Stimulated activated CD4-positive, alpha-beta T cell treated with anti-CD3 and anti-CD28 coated beads, Interleukin-4, amount 100 ng/mL, for 48 hours (primary cell): ENCODE data around the gene FAM131B.
"Not testable (repeated sequence)": the region's sequence is repeated elsewhere in the genome, so short reads cannot be mapped to it uniquely, and the experiment has no call there.

Experiments used
- DNase-seq, 2 donors: peaks; one replicate each; pipeline ENCODE4 v3.0.0-alpha.2; 2020; ENCODE audit warnings: low read depth in 2 of 2

Gene FAM131B

GRCh38 chr7:143362131-143363015, at the start of gene FAM131B:
TSS of gene FAM131B (minus strand) at chr7:143362713. CDS start at chr7:143362603, 110 bp downstream.
- no peak for DNase-seq

GRCh38 chr7:143411976-143412708, 49.6 kb upstream of the FAM131B start:
- no peak for DNase-seq

DNA sequence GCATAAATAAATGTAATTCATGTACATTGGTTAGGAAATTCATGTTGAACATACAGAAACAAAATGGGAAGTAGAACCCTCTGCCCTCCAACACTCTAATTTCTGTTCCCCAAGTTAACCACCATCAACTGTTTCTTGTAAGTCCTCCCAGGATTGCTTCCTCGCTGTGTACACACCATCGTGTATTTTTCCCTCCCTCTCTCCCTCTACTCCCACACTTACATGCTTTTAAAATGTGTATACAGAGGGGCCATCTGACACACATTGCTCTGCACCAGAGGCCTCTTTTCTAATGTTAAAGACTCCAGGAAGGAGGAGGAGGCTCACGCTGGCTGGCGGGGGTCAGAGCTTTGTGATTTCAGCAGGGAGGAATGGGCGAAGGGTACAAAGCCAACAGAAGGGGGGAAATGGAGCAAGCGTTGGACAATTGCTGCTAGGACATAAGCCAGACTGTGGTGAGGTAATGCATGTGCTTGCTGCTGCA, 48.0 kb upstream of the FAM131B start:
- no peak for DNase-seq

- DNase-seq = no peak
Observed at GRCh38 chr7:143408686-143409561, 46.4 kb upstream of the FAM131B start, which contains the start of gene EPHA1. TSS of gene EPHA1 (minus strand) at chr7:143408856. CDS start at chr7:143408805, 51 bp downstream.

- no peak for DNase-seq
Observed at GRCh38 chr7:143408252-143408685, 45.8 kb upstream of the FAM131B start.

DNA sequence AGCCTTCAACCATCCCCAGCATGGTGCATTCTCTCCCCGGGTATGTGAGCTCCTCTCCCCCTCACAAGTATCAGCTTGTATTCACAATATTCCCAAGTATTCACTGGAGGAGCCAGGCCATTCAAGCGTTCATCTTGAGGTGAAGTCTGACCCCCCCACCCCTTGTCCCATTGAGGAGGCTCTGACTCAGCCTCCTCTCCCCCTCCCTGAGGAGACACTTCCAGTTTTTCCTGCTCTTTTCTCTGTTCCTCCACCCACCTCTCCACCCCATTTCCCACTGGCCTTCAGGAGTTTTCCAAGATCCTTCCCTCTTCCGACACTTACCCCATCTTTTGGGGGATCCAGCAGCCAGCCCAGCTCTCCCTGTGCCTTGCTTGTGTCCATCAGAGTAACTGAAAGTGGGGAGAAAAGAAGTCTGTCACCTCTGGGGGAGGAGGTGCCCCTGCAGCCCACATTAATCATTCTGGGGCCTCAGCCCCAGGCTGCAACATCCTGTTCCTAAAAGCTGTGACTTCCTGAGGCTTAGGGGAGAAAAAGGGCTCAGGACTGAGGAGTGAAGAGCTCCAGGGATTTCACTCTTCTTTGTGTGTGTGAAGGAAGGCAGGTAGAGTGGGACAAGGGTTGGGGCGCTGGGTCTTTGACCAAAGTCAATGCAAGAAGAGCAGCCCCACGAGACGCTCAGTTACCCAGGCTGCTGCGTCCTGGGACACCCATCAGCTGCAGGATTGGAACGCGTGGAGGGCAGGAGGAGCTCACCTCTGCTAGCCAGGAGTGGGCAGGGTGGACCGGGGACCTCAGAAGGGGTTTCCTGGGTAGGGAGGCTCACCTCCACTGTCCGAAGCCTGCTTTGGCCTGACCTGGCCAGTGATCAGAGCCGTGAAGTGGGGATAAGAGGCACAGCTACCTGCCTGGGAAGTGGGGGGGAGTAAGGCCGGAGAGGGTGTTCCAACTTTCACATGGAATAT, 45.1 kb upstream of the FAM131B start:
- no peak for DNase-seq

DNA sequence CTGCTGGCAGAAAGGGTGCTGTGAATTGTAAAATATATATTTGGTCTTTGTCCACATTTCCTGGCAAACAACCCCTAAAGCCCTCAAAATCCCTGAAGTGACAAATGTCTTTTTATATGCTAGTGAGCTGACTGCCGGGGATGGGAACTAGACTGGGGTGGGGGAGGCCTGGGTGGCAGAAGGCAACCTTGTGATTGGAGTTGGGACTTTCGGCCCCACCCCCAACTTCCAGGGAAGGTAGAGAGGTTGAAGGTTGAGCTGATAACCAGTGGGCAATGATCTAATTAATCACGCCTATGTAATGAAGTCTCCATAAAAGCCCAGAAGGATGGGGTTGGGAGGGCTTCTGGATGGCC, 43.5 kb upstream of the FAM131B start:
- no peak for DNase-seq

DNA sequence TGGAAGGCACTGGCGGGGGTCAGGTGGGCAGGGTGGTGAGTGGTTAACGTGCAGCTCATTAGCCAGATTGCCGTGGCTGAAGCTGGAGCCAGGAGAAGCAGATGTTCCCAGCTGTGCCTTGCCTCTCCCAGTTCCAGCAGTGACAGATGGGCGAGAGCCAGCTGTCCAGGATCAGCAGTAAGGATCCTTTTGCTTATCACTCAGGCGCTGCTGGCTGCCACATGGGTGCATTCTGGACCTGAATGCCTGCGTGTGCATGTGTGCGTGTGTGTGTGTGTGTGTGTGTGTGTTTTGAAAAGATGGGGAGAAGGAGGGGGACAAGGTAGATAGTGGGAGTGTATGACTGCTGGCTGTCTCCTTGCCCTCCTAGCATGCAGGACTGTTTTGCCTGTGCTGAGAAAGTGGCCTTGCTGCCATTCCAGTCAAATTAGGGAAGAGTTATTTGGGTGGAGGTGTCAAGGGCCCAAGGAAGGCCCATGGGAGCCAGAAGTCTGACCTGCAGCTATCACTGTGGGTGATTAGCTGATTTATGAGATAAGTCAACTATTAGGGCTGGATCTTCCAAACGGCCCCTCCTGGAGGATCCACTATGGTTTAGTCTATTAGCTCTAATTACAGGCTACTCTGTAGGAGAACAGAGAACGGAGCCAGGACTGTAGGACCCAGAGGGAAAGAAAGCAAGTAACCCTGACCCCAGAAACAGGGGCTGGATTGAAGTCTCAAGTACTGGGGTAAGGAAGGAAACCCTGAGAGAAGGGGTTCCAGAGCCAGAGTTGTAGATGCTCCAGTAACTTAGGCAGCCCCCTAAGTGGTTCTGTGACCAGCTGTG, 42.9 kb upstream of the FAM131B start:
- DNase-seq = no peak

DNA sequence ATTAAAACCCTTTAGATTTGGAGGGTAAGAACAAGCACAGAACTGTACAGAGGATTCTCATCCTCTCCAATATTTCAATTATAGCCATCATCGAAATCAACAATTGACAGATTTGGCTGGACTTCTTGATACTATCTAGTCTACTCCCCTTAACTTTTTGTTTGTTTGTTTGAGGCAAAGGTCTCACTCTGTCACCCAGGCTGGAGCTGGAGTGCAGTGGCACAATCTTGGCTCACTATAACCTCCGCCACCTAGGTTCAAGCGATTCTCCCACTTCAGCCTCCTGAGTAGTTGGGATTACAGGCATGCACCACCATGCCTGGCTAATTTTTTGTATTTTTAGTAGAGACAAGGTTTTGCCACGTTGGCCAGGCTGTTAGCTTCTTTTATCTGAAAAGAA, 39.7 kb upstream of the FAM131B start:
- DNase-seq = not testable (repeated sequence)

DNA sequence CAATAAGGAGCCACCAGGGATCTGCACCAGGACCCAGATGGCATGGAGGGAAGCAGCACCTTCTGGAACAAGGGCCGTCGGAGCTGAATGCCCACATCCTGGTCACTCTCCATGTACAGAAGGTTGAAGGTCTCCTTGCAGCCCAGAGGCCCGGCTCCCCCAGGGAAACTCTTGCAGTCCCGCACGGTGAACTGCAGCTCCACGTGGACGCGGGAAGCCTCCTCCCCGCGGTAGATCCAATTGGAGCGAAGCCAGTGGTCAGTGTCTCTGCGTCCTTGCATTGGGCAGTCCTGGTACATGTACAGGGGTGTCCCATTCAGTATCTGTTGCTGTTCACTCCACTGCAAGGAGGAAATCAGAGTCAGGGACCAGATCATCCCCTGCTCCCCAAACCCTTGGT, 38.8 kb upstream of the FAM131B start:
- no peak for DNase-seq

DNA sequence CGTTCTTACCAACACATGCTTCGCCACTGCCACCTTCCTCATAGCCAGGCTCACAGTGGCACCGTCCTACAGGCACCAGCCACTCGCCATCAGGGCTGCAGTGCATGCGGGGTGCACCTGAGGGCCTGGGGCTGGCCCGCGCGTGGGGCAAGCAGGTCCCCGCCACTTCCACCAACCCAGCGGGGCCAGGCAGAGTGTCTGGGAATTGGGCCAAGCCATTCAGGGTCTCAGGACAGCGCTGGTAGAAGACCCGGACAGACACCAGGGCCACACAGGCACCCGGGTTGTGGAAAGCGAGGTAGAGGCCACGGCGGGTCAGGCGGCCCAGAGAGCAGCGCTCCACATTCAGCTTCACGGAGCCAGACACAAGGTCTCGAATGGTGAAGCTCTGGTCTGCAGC, 37.1 kb upstream of the FAM131B start:
- DNase-seq = no peak

GRCh38 chr7:143399151-143399550, 36.6 kb upstream of the FAM131B start:
- no peak for DNase-seq

GRCh38 chr7:143398616-143399015, 36.1 kb upstream of the FAM131B start:
- DNase-seq = no peak

- DNase-seq = no peak
Observed at GRCh38 chr7:143397710-143398530, 35.4 kb upstream of the FAM131B start.

- DNase-seq = no peak
Observed at GRCh38 chr7:143396625-143397556, 34.4 kb upstream of the FAM131B start.

GRCh38 chr7:143396182-143396581, 33.7 kb upstream of the FAM131B start:
- DNase-seq = no peak
